HPDE6-E6E7 (cell line): ENCODE results near the gene DOCK9.
"Not testable (repeated sequence)": the region's sequence is repeated elsewhere in the genome, so short reads cannot be mapped to it uniquely, and the experiment has no call there.

ENCODE experiments used
- DNase-seq: peaks from one replicate; pipeline ENCODE4 v3.0.0; 2011; ENCODE audit warnings: missing footprints; ENCODE audit errors: extremely low spot score

Gene DOCK9

DNA sequence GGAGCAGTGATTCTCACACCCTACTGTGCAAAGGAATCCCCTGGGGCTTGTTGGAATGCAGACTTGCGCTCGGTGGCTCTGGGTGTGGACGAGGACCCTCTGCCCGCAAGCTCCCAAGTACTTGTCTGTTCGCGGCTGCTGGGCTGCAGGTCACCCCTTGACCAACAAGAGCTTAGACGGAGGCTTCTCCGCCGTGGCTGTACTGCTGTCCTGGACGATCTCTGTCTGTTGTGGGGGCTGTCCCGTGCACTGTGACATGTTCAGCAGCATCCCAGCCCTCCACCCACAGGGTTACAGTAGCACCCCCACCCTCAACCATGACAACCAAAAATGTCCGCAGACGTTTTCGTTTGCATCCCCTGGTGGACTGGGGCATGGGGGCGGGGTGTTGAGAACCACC is 202.5 kb downstream of the DOCK9 start:
- DNase-seq: no peak

DNA sequence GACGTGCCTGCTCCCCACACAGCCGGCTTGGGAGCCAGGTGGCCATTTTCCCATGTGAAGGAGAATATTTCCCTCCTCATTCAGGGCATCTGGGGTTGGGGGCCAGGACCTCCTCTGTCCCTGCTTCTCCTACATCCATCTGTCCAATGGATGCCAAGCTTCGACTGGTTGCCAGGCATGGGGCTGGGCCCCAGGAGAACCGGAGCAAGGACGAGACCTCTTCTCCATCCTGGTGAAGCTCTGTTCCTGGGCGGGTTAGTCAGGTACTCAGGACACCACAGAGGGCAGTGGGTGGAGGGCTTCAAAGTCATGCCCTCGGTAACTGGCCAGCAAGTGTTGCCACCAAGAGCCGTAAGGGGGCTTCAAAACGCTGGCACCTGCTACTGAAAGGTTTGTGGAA is 203.1 kb downstream of the DOCK9 start:
- DNase-seq: no peak

DNA sequence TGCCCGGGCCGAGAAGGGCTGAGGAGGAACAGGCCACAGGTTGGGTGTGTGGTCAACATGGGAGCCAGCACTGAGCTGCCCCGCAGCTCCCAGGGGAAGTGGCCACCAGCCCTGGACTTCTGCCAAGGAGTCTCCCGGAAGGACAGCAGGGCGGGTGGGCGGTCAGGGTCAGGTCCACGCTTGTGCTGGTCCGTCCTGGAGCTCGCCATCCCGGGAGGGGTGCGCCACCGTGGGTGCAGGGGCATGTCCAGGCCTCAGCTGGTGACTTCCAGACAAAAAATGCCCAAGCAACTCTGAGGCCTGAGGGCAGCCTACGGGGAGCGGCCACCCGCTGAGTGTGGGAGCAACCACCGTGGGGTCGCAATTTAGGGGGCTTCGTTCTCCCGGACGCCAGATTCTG is 203.9 kb downstream of the DOCK9 start:
- no peak for DNase-seq

DNA sequence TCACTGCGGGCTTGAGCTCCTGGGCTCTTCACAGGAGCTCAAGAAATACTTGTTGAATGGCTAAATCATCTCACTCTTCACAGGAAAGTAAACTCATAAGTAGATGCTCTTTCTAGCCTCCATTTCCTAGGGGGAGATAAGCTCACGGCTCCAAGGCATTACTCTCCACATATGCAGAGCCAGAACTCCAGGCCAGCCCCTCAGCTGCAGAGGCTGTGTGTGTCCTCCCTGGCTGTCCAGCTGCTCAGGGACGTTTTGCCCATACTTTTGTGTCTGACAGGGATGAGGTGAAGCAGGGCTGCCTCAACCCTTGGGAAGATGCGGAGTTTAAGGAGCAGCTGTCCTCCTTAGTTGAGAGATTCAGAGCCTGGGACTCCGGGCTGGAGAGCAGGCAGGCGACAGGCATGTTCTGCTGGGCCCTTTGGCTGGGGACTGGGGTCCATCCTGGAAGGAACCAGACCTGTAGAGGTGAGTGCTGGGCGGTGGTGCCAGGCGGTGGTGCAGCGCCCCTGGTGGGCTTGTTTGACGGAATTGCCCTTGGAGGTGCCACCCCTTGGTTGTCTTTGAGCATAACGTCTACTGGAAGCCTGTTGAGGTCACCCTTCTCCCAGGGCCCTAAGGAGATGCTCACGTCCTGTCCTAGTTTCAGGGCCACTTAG is 204.9 kb downstream of the DOCK9 start:
- DNase-seq: no peak

DNA sequence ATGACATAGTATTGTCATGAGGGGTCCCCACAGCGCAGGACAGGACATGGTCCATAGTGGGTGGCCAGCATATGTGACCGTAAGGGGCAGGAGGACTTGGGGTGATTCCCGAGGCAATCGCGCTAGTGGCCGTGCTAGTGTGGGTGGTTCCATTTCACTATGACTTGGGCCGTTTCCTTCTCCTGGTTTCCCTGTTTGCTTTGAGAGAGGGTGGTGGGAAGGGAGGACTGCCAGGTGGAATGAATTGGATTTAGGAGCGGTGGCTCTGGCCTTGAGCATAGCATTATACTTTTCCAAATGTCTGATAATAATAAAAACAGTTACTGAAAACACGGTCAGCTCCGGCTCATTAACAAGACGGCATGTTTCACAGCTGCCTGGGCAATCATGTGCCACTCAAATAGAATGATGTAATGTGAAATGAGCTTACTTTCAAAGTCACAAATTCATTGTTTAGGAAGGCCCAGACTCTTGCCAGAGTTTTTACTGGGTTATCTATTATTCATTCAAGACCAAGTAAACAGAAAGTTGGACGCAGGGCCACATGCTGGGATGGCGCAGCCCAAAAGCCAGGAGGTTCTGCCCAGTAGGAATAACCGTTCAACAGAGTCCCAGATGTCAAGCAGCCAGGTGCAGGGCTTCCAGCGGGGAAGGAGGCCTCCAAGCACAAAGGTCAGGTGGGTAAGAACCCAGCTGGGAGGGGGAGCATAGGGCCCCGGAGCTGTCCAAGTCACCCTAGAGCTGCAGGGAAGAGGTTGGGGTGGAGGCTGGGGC is 205.8 kb downstream of the DOCK9 start:
- no peak for DNase-seq

DNA sequence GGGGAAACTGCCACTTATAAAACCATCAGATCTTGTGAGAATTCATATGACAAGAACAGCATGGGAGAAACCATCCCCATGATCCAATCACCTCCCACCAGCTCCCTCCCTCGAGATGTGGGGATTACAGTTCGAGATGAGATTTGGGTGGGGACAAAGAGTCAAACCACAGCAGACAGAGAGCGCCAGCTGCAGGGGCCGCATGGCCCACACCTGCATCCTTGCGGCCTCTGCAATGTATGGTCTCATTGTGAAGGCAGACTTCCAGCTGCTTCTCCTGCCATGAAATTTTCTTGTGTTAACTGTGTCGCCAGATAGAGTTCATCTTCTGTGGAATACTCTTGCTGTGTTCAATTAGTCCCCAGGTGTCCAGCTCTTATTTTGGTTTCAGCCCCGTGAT is 208.1 kb downstream of the DOCK9 start:
- no peak for DNase-seq

DNA sequence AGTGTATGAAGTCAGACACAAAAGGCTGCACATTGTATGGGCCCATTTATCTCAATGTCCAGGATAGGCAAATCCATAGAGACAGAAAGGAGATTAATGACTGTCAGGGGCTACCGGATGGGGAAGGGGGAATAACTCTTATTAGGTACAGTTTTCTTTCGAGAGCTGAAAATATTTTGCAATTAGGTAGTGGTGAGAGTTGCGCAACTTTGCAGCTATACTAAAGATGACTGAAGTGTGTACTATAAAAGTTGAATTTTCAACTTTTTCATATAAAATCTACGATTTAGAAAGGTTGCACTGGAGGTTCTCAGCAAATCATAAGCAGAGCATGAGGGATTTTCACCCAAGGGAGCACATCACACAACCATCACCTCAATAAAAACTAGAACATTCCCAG is 209.3 kb downstream of the DOCK9 start:
- no peak for DNase-seq

DNA sequence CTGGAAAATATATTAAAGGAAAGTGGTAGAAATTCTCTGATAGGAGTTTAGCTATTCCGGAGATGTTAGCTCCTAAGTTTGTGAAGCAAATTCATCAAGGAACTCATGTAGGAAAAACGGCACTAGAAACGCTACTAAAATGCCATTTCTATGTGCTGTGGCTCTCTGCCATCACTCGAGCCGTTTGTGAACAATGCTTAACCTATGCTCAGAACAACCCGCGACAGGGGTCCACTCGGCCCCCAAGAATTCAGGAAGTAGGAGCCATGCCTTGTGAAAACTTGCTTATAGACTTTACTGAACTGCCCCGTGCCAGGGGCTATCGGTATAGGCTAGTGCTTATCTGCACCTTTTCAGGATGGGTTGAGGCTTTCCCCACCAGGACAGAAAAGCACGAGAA is 211.2 kb downstream of the DOCK9 start:
- no peak for DNase-seq

DNA sequence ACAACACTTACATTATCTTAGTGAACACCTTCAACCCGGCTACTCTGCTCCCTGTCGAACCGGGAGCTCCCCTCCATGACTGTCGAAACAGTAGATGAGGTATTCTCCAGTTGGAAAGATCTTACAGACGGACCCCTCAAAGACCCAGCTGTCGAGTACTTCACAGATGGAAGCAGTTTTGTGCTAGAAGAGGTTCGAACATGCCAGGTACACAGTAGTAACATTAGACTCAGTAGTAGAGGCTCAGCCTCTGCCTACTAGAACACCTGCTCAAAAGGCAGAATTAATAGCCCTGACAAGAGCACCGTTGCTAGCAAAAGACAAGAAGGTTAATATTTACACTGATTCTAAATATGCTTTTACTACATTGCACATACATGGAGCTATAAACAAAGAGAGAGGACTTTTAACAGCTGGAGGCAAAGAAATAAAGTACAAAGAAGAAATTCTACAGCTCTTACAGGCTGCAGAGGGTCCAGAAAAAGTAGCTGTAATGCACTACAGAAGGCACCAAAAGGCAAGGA is 211.8 kb downstream of the DOCK9 start:
- DNase-seq: no peak

DNA sequence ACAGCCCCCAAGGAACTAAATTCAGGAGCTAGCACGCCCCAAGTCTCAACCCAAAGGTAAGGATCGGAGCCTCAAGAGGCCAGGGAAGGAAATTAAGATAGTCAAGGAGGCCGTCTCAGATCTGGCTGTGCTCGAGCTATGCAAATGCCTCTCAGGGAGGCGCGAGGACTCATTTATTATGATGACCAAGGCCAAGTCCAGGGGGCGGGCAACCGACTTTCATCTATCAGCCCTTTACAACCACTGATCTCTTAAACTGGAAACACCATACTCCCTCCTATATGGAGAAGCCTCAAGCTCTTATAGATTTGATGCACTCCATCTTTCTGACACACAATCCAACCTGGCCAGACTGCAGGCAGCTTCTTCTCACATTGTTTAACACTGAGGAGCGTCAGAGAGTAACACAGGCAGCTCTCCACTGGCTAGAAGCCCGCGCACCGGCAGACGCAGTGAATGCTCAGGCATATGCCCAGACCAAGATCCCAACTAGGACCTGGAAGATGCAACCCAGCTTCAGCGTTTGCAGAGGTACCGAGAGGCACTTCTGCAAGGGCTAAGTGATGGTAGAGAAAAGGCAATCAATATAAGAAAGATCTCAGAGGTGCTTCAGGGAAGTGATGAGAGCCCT is 215.8 kb downstream of the DOCK9 start:
- no peak for DNase-seq

DNA sequence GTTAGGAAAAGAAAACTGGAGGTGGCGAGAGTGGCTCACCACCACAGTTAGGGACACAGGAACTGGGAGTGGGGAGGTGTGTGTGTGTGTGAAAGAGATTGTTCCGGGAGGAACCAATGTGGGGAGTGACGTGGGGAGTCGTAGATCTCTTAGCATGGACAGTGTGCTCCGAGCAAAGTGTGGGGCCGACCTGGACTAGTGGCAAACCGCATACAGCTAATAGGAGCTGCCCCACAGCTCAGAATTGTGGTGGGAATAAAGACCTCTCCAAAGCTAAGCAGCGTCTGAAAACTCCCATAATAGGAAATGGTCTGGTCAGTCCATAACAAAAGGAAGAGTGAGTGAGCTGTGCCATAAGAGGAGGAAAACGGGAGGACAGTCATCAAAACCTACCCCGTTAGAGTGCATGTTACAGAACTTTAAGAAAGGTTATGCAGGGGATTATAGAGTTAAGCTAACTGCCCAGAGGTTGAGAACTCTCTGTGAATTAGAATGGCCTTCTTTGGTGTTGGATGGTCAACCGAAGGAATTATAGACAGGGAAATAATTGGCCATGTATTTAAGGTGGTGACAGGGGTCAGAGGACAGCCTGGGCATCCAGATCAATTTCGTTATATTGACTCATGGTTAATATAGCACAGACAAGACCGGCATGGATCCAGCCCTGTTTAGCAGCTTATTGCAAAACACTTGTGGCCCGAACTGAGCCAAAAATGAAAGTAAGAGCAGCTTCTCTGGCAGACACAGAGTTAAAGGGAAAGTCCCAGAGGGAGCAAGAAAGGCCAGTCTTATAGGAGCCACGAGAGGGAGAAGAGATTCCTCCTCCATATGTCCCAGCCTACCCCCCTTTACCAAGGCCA is 216.5 kb downstream of the DOCK9 start:
- DNase-seq: no peak

DNA sequence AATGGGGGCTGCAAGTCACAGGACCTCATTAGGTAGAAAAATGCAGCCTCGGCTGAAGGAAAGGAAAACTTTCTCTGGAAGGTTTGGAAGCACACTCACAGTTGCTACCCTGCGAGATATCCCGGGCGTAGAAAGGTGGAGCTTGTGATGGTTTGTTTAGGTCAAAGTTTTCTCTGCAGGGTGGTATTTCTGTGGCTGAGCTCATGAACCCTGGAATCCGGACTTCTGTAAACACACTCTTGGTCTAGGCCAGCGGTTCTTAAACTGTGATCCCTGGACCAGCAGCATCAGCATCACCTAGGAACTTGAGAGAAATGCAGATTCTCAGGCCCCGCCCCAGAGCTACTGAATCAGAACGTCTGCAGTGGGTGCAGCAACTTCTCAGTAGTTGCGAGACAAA is 222.1 kb downstream of the DOCK9 start:
- DNase-seq: no peak

DNA sequence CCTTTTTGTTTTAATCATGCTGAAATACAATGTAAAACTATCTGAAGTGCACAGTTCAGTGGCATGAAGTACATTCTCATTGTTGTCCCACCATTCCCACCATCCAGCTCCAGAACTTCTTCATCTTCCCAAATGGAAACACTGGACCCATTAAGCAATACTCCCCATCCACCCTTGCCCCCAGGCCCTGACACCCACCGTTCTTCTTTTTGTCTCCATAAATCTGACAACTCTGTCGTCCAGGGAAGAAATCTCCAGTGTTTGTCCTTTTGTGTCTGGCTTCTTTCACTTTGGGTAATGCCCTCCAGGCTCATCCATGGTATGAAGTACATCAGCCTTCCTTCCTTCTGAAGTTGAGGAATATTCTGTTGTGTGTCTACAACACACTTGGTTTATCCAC is 222.7 kb downstream of the DOCK9 start:
- no peak for DNase-seq

DNA sequence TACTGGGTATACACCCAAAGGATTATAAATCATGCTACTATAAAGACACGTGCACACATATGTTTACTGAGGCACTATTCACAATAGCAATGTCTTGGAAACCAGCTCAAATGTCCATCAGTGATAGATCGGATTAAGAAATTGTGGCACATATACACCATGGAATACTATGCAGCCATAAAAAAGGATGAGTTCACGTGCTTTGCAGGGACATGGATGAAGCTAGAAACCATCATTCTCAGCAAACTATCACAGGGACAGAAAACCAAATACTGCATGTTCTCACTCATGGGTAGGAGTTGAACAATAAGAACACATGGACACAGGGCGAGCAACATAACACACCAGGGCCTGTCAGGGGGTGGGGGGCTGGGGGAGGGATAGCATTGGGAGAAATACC is 223.4 kb downstream of the DOCK9 start:
- DNase-seq: not testable (repeated sequence)

DNA sequence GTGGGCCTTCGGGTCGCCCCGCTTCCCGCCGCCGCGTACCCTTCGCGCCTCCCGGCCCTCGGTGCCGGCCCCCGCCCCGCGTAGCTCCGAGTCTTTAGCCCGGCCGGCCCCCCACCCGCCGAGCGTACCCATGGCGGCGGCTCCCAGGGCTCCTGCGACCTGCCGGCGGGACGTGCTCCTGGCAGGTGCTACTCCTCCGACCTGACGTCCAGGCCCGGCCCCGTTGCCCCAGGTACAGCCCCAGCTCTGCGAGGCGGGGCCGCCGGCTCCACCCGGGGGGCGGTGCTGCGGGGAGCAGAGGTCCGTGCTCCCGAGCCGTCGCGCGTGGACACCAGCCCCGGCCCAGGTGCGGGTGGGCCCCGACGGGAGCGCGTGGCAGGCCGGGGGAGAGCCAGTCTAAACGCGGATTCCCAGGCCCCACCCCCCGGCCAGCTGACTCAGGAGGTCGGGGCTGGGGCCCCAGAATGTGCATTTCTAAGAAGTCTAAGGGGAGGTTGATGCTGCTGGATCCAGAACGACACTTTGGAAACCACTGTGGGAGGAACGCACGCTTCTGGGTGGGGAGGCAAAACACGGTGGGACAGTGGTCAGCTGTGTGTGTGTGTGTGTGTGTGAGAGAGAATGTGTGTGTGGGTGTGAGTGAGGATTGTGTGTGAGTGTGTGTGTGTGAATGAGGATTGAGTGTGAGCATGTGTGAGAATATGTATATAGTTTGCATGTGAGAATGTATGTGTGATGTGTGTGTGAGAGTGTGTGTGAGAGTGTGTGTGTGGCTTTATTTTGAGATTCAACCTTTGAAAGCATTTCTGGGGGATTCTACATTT is 225.2 kb downstream of the DOCK9 start, which contains the start of gene SLC15A1:
SLC15A1 (minus strand) TSS at position 206 of the 824 bp plus-strand sequence; CDS start at position 132, 74 bp downstream.
- no peak for DNase-seq

DNA sequence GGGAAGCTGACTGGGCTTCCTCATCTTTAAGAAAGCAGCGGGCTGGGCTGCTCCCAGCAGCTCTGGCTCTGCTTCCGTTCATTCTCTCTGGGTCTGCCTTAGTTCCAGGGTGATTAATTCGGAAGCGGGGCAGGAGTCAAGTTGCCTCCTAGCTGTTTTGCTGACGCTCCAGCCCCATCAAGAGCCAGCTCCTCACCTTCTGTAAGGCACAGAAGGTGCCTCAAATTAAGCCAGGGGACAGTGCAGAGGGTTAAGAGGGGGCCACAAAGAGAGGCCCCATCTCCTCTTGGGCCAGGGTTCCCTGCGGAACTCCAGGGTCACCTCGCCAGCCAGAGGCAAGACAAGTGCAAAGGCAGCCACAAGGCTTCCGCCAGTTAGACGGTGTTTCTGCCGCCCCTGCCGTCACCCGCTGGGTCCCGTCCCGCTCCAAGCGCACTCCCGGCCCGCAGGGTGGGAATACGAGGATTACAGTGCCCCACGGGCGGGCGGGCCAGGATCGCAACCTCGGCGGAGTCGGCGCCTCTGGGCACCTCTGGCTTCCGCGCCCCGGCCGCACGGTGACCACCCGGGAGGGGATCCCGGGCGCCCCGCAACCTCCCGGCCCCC is 225.9 kb downstream of the DOCK9 start:
- peak; percentile 17 for DNase-seq

DNA sequence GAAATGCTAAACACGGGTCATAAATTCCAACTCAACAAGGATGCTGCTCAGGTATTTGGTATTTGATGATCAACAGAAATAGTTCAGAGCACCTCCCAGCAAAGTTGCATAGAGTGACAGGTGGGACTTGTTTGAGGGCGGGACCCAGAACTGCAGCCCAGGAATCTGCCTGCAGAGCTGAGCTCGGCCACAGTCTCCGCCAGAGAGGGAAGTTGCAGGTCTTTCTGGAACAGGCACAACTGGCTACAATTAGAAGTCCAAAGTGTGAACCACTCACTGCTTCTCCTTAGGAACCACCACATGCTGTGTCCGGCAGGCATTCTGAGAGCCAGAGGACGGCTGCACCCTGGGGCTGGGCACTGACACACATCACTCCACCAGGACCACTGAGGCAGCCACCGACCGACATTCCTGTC is 226.5 kb downstream of the DOCK9 start:
- no peak for DNase-seq

DNA sequence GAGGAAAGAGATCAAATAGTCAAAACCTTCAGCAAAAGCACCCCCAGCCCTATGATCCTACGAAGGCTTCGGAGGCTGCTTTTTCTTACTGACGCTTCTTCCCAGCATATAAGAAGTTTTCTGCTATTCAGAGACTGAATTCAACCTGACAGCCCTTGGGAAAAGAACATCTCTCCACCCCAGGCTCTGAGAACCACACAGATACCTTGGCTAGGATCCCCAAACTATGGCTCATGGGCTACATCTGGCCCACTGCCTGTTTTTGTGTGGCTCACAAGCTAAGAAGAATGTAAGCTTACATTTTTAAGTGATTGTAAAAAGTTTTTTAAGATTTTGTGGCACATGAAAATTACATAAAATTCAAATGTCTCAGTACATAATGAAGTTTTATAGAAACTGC is 228.4 kb downstream of the DOCK9 start:
- no peak for DNase-seq

DNA sequence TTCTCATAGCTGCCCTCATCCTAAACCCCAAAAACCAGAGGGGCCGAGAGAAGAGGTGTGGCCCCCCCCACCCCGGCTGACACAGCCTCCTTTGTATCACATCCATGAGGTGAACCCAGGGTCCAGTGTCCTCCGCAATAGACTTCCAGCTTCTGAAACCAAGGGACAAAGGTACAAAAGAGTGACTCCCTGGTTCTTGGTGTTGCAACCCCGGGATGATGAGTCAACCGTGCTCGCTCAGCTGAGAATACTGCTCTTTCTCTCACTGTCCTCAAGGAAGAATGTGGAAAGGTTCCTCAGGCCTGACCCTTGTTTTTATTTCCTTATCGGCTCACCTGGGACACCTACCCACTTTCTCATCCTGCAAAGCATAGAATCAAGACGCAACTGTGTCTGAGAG is 230.9 kb downstream of the DOCK9 start:
- peak; percentile 53 for DNase-seq
